Activated CD8-positive, alpha-beta memory T cell treated with anti-CD3 and anti-CD28 coated beads for 48 hours (primary cell): Measurements from ENCODE around the gene ERN2.
"Not testable (repeated sequence)": the region's sequence is repeated elsewhere in the genome, so short reads cannot be mapped to it uniquely, and the experiment has no call there.

Source experiments
- DNase-seq, 3 experiments: peaks; one replicate each; pipeline ENCODE4 v3.0.0-alpha.2; 2020; ENCODE audit warnings: low read depth in 2 of 3, low spot score in 2 of 3

The ERN2 gene

DNA sequence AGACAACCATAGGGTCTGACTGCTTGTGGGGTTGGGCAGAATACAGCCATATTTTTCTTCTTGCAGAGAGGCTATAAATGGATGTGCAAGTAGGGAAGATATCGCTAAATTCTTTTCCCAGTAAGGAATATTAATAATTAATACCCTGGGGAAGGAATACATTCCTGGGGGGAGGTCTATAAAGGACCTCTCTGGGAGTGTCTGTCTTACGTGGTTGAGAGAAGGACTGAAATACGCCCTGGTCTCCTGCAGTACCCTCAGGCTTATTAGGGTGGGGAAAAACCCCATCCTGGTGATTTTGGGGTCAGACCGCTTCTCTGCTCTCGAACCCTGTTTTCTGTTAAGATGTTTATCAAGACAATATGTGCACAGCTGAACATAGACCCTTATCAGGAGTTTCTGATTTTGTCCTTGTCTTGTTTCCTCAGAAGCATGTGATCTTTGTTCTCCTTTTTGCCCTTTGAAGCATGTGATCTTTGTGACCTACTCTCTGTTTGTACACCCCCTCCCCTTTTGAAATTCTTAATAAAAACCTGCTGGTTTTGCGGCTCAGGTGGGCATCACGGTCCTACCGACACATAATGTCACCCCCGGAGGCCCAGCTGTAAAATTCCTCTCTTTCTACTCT, 9.7 kb upstream of the ERN2 start:
- DNase-seq, result not testable (repeated sequence)

DNA sequence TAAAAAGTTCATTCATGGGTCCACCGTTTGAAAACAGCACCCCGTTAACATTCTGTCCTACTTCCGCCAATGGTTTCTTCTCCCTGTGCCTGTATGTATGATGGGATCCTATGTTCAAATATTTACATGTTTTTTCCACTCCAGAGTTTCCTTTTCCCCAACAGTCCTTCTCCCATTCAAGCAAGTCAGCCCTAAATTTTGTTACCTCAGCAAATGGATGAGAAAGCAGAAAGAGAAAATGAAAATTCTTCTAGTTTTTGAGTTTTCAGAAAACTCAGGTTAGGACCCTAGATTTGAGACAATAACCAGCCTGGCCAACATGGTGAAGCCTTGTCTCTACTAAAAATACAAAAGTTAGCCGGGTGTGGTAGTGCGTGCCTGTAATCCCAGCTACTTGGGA, 3.5 kb upstream of the ERN2 start:
- DNase-seq, result no peak

DNA sequence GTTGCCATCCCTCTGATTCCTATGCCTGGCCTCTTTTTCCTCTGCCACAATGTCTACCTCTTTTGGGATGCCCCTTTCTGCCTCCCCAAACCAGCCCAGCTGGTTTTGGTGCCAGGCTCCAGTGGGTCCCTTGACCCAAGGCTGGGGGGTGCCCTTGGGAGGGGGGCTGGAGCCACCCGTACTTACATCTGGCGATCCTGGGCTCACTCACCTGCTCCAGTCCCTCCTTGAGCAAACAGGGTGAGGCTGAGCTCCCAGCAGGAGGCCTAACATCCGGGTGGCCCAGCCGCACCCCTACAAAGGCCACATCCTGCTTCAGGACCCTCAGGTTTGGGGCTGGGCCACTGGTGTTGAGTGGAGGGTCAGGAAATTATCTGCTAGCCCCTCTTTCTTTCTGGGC, 1.2 kb downstream of the ERN2 start:
- no peak for DNase-seq

DNA sequence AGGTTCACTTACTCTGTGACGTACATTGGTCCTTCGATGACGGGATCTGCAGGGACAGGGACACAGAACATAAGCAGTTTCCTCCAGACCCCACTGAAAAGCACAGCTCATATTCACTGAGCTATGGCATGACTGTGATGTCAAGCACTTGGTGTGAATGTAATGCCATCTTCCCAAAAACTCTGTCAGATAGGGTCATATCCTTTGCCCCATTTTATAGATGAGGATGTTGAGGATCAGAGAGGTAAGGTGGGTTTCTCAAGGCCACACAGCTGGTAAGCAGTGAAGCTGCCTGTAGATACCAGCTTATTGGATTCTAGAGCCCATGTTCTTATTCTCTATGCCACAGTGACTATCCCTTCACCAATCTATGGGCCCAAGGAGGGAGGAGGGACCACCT, 2.5 kb downstream of the ERN2 start:
- no peak for DNase-seq

DNA sequence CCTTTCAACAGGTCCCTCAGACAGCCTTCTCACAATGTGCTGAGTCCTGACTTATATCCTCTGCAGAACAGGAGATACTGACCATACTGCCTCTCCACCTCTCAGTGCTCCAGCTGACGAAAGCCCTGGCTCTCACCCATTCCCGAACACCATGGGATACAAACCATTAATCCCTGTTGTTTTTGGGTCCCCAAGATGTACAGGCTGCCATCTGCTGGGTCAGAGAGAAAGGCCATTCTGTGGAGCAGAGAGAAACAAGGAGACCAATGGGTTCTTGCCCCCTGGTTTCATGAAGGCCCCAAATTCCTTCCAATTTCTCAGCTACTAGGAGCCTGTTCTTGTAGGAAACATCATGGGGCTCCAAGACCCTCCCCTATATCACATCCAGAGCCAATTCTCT, 3.0 kb downstream of the ERN2 start:
- no peak for DNase-seq

DNA sequence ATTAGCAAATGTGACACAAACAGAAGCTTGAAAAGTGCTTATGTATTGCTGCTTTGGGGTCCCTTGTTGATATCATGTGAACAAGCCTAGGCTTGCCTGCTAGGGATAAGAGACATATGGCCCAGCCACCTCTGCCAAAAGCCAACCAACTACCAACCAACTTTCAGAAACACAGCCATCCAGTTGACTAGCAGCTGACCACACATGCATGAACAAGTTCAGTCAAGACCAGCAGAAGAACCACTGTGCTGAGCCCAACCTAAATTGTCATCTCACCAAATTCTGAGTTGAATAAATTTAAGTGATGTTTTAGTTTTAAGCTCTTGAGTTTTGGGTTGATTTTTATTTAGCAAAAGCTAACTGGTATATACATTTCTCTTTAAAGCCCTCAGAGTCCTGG, 3.5 kb downstream of the ERN2 start:
- no peak for DNase-seq

DNA sequence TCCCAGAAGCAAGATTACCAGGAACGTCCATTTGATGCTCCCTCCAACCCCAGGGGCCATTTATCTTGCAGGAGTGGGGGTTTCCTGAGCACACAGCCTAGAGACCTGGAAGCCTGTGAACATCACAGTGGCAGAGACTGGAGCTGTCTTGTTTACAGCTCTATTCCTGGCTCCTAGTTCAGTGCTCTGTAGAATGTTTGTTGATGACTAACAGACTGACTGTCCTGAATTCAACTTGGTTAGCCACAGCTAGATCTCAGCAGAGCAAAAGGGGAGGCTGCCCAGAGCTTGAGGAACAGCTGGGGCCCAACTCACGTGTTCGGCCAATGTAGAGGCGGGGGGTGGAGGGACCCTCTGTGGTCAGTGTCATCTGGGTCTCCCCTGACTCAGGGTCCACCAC, 6.6 kb downstream of the ERN2 start:
- no peak for DNase-seq

DNA sequence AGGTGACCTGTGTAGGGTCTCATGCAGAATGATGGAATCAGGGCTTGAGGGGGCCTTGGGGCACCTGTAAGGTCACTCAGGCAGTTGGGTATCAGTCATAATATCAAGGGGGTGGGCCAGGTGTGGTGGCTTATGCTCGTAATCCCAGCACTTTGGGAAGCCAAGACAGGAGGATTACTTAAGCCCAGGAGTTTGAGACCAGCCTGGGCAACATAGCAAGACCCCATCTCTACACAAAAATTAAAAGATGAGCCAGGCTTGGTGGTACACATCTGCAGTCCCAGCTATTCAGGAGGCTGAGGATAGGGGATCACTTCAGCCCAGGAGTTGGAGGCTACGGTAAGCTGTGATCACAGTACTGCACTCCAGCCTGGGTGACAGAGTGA, 7.5 kb downstream of the ERN2 start:
- DNase-seq, result no peak

DNA sequence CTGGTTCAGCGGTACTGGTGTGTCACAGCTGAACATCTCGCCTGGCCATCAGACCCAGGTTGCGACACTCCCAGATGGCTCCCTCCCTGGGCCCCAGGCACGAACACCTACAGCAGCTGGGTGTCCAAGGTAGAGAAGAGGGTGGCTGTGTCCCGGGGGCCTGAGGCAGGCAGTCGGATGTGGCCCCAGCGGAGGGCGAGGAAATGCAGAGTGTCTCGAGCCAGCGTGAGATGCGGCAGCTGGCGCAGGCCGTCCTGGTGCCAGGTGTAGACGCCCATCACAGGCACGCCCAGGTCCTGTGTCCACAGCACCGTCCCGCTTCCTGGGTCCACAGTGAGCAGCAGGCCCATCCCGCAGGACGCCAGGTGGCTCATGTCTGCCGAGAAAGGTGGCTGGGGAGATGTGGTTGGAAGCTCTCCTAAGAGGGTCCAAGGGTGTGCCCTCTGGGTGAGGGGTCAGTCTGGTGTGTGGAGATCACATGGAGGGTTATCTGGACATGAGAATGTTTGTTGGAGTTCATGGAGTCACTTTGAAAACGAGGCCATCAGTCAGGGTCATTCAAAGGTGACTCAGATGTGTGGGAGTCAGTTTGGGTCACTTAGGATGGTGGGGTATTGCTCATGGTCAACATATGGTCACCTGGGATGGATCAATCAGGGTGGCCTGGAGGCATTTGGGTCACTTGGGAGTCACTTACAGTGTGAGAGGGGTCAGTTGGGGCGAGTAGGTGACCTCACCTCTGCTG, 8.1 kb downstream of the ERN2 start:
- no peak for DNase-seq

DNA sequence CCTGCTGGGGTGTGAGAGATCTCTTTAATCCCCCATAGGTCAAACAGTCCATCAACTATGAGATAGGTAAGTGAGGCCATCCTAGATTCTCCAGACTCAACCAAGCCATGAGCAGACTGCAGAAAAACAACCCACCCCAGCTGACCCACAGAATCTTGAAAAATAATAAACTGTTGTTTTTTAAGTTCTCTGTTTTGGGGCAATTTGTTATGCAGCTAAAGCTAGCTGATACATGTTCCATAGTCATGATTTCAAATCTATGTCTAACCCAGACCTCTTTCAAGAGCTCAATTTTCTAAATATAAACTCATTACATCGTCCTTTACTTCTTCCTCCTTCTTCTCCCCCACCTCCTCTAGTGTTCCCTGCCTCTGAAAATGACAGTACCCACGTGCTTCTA, 10.1 kb downstream of the ERN2 start:
- no peak for DNase-seq

DNA sequence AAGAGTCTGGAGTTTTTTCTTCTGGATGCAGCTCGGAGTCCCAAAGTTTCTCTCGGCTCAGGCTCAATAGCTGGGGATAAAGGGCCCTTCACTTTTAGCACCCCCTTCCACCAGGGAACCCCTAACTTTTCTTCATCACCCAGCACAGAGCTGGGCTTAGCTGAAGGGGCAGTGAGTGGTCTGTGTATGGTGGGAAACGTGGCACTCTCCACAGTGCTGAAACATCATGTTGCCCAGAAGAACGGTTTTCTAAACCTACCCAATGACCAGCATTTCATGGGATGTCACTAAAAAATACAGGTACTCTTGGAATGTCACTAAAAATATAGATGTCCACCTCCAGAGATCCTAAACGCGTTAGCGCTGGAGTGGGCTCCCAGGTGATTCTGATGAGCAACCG, 12.0 kb downstream of the ERN2 start:
- no peak for DNase-seq

DNA sequence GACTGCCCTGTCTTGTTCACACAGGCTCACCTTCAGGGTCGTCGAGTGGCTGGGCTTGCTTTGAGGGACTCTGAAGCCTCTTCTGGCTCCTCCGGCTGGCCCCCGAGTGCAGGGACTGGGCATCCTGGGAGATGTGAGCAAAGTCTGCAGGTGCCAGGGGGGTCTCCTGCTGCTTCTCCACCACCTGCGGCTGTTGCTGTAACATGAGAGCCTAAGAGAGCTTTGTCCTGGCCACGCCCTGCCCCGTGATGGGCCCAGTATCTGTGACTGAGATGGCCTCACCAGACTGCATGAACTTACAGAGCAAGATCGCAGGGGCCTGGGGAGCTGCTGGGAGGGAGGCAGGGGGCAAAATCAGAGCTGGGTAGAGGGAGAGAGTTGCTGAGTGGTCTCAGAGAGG, 12.5 kb downstream of the ERN2 start:
- no peak for DNase-seq

DNA sequence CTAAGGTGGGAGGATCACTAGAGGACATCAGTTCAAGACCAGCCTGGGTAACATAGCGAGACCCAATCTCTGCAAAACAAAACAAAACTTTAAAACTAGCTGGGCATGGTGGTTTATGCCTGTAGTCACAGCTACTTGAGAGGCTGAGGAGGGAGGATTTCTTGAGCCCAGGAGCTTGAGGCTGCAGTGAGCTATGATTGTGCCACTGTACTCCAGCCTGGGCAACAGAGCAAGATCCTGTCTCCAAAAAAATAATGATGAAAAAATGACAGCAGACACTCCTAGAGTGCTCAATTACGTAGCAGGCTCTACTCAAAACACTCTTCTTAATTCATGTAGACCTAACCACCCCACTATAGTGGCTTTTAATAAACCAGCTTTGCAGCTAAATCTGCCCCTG, 12.9 kb downstream of the ERN2 start:
- DNase-seq, result no peak

DNA sequence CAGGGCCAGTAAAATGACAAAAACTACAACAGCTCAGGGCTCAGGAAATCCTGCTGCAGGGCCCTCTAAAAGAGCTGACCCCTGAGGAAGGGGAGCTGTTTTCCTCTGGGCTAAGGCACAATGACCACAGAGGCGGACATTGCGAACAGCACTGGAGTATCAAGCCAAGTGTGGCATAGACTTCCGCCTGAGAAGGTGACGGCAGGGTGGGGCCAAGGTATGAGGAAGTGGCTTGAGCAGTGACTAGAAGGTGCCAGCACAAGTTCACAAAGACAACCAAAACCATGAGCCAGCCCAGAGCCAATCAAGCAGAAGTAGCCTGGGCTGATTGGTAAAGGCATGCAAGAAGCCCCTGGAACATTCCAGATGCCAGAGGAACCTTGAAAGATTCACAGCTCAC, 13.9 kb downstream of the ERN2 start:
- DNase-seq, result no peak

DNA sequence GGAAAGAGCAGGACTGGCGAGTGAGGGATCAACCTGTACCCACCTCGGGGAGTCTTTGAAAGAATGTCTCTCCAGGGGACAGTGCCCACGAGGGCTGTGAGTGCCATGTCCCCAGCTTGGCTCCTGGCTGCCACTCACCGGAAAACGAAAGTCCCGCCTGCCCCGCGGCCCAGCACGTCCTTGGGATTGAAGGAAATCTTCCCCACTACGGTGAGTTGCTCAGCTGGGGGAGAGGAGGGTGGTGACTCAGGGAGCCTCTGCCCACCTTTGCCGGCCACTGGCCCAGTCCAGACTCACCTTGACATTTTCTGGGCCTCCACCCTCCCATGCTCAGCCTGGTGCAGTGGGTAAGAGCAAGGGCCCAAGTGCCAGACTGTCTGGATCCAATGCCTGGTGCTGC, 17.3 kb downstream of the ERN2 start:
- DNase-seq, result no peak

DNA sequence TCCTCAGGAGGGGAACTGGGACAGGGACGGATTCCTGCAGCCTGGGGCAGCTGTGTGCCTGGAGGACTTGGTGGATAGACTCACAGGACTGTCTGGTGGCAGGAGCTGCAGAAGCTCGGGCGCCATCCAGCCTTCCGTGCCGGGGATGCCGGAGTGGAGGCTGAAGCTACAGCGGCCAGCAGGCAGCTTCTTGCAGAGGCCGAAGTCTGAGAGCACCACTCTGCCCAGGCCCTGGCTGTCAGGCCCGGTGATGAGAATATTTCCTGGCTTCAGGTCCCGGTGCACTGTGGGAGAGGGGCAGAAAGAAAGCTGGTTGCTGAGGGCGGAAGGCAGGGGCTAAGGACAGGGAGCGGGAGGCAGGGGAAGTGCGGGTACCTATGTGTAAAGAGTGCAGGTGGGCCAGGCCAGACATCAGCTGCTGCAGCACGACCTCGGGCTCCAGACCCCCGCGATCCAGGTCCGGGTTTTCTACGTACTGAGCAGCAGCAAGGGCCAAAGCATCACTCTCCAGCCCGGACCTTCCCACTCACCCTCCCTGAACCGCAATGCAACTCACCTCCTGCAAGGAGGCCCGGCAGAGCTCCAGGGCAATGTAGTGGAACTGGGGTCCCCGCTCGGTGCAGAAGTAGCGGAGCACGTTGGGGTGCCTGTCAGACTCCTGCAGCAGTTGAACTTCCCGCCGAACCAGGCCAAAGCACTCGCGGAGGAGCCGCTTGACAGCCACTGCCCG, 18.2 kb downstream of the ERN2 start:
- DNase-seq, result no peak

DNA sequence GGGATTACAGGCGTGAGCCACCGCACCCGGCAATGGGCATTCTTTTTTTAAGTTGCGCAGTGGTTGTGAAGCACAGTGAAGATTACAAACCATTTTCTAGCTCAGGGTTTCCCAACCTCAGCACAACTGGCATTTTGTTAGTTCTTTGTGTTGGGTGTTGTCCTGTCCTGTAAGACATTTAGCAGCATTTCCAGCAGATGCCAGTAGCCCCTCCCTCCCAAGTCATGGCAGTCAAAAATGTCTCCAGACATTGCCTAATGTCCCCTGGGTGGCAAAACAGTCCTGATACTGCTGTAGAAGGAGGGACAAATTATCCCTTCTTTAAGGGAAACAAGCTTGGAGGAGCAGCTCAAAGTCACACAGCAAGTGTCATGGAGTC, 18.8 kb downstream of the ERN2 start:
- no peak for DNase-seq

DNA sequence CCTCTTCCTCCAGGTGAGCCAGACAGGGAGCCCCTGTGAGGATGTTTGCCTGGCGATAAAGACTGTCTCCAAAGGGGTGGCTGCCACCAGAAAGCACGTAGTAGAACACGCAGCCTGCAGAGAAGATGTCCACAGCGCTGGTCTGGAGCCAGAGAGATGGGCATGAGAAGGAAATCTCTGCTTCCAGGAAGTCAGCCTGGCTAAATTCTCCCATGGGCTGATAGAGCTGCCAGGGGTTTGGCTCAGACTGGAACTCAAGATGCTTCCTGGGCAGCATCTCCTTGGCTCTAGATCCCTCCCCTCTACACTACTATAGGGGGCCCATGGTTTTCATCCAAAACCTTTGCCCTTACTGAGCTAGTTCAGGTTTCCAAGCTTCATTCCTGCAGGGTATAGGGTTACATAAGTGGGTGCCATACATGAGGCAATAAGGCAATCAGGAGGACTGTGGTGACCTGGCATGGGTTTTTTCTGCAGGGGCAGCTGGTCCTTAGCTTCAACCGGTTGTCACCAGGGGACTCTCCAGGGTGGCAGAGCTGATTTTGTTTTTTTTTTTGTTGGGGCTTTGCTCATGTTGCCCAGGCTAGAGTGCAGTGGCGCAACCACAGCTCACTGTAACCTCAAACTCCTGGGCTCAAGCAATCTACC, 20.7 kb downstream of the ERN2 start:
- no peak for DNase-seq

DNA sequence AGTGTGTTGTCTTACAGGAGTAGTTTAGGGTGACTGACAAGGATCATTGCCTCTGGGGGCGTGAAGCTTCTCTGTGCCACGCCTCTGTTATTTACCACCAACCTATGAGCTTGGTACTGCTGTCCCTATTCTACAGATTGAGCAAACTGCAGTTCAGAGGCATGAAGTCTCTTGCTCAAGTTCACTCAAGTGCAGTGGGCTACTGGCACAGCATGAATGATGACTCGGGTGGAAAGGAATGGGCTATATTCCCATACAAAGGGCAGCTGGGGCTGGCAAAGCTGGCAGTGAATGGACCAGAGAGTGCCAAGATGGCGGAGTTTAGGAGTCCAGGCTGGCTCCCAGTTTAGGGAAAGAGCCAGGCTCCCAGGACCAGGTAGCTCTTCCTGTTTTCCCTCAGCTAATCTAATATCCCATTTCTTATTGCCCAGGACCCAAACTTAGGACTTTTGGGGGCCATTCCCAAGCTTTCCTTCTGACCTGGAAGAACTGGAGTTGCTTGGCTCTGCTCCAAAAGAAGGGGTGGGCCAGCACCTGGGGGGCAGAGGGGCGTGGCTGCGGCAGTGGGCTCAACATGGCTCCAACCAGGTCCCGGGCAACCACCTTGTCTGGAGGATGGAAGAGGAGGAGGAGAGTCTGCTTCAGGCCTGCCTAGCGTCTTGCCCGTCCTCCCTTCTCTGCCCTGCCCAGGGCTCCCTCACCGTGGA, 21.4 kb downstream of the ERN2 start:
- no peak for DNase-seq

DNA sequence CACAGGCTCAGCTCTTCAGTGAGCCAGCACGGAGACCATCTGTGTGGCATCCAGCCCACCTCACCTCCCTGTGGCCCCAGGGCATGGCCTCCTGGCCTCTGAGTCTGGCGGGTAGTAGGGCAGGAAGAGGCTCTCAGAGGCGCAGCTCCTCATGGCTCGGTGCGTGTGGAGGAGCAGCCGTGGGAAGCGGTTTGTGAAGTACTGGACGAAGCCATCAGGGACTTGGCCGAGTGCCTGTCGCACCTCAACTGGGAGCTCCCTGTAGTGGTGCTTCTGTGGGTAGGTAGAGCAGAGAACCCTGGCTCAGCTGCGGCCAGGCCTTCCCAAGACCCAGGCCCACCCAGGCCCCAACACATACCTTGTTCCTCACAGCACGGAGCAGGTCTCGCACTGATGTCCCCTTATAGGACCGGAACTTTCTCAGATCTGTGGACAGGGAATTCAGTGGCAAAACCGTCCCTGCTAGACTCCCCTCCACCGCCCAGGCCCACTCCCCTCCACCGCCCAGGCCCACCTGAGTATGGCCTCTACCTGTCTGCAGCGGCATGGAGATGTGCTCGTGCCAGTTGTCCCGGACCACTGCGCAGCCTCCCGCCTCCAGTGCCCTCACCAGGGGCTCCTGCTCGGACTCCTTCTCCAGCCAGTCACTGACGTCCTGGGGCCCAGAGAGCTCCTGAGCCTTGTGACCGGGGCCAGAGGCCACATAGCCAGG, 22.1 kb downstream of the ERN2 start:
- DNase-seq, result no peak
